ENCODE results near the gene ABLIM1. TPM values are rescaled to one million over a fixed set of nuclear protein-coding genes. Genes with fewer than 3 reads are reported as not detected.

Gene ABLIM1
- total and polyA plus RNA-seq, 10 of the 15 experiments (the other 5 are each of a cell fraction or from before 2014, with no cell fraction given): 14.2 to 50.5 (median 28.1) TPM

GRCh38 chr10:114397651-114398145 lies 260.4 kb downstream of the ABLIM1 start (continued):
- TF ChIP-seq PAX5 (IDR thresholded peaks at IDR 0.05; ENCODE audit: borderline replicate concordance, low read depth, low read length): no peak
- TF ChIP-seq ZSCAN29 (IDR thresholded peaks at IDR 0.05): no peak
- no peak for TF ChIP-seq ETV6 (conservative IDR thresholded peaks at IDR 0.05 in 1 of 2, IDR thresholded peaks at IDR 0.05 in 1 of 2; ENCODE audit: borderline replicate concordance in 1 of 2, low read depth in 1 of 2)
- peak; percentile 25; the same call in 1 of the 2 replicates for TF ChIP-seq POLR2AphosphoS5 (IDR thresholded peaks at IDR 0.05; ENCODE audit: low read length)
- no peak for TF ChIP-seq GATAD2B (conservative IDR thresholded peaks at IDR 0.05; ENCODE audit: low read depth)

DNA sequence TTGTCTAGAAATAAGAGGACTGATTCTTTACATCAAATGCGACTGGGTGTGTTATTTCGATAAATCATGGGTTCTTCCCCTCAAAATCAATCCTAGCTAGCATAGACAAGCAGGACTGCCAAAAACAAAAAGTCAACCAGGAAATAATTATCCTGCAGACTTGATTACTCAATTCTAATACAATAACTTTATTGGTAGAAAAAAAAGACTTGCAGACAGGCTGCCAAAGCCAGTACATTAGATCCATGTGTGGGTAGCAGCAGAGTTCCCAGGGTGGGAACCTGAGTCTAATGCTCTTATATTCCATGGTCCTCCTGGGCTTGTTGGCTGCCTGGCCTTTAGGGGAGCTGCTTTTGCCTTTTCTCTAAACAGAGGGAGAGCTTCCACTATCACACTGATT lies 261.6 kb downstream of the ABLIM1 start:
- H3K79me2 ChIP-seq (ENCODE audit: control insufficient read depth, insufficient read depth, low read length): no peaks in the 10 kb centered on the region
- DNase-seq (ENCODE audit: low read depth, low spot score) (no peak), ATAC-seq (no peak), FAIRE-seq (no peak)
- in situ Hi-C loops (cut with MboI) (no loop called here), intact Hi-C loops (cut with micrococcal nuclease; ENCODE audit: unreplicated experiment) (no loop called here)
- ChIA-PET RAD21 (ENCODE audit: unreplicated experiment) (interaction anchor here (1.8 to 5.3 kb wide), 3 partner anchors 9 to 62 kb away, joined by 7 to 27 read pairs (median 7); no protein-coding TSS in a partner anchor), SMC1A (ENCODE audit: uncharacterized antibody, unreplicated experiment) (interaction anchor here (1.2 to 3.7 kb wide), 5 partner anchors 8 to 93 kb away, joined by 3 to 26 read pairs (median 11); no protein-coding TSS in a partner anchor), CTCF (interaction anchor here (5.7 kb wide), 1 partner anchor 93 kb away, joined by 25 read pairs; no protein-coding TSS in a partner anchor), POLR2A (no interaction called here)
- 0 out of 2 replicates have a peak overlapping the region, but pooled peaks have one; percentile 9 for H3K9ac ChIP-seq (ENCODE audit: control insufficient read depth, insufficient read depth, low read length)
- peaks cover 18% of the 10 kb centered on the region for H3K4me1 ChIP-seq (ENCODE audit: control insufficient read depth, insufficient read depth, low read length)
- 0 out of 2 replicates have a peak overlapping the region, but pooled peaks have one; percentile 52 for H3K4me2 ChIP-seq (ENCODE audit: control insufficient read depth, insufficient read depth)
- no peak overlapping the region for H2AFZ ChIP-seq (ENCODE audit: control insufficient read depth, low read depth, low read length)
- TF ChIP-seq NFXL1 (IDR thresholded peaks at IDR 0.05; ENCODE audit: borderline replicate concordance) (no peak), KLF5 (IDR thresholded peaks at IDR 0.05; ENCODE audit: partially characterized antibody) (no peak), LARP7 (IDR thresholded peaks at IDR 0.05) (no peak), RAD21 (IDR thresholded peaks at IDR 0.05; ENCODE audit: insufficient read depth, low read depth, low read length) (no peak), NR2C1 (IDR thresholded peaks at IDR 0.05) (no peak), BRCA1 (IDR thresholded peaks at IDR 0.05; ENCODE audit: low read depth, low read length) (no peak), CHD1 (IDR thresholded peaks at IDR 0.05; ENCODE audit: low read depth, low read length) (no peak), IRF5 (IDR thresholded peaks at IDR 0.05; ENCODE audit: borderline replicate concordance) (no peak)
- TF ChIP-seq, protein P1, sequence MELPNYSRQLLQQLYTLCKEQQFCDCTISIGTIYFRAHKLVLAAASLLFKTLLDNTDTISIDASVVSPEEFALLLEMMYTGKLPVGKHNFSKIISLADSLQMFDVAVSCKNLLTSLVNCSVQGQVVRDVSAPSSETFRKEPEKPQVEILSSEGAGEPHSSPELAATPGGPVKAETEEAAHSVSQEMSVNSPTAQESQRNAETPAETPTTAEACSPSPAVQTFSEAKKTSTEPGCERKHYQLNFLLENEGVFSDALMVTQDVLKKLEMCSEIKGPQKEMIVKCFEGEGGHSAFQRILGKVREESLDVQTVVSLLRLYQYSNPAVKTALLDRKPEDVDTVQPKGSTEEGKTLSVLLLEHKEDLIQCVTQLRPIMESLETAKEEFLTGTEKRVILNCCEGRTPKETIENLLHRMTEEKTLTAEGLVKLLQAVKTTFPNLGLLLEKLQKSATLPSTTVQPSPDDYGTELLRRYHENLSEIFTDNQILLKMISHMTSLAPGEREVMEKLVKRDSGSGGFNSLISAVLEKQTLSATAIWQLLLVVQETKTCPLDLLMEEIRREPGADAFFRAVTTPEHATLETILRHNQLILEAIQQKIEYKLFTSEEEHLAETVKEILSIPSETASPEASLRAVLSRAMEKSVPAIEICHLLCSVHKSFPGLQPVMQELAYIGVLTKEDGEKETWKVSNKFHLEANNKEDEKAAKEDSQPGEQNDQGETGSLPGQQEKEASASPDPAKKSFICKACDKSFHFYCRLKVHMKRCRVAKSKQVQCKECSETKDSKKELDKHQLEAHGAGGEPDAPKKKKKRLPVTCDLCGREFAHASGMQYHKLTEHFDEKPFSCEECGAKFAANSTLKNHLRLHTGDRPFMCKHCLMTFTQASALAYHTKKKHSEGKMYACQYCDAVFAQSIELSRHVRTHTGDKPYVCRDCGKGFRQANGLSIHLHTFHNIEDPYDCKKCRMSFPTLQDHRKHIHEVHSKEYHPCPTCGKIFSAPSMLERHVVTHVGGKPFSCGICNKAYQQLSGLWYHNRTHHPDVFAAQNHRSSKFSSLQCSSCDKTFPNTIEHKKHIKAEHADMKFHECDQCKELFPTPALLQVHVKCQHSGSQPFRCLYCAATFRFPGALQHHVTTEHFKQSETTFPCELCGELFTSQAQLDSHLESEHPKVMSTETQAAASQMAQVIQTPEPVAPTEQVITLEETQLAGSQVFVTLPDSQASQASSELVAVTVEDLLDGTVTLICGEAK (IDR thresholded peaks at IDR 0.05; ENCODE audit: borderline replicate concordance): peak; percentile 78
- BruUV-seq (replicated peaks): no TSS peak
- H3K9me3 ChIP-seq (replicated peaks; ENCODE audit: control insufficient read depth, insufficient read depth, low read length): no peaks in the 10 kb centered on the region; the same call in 2 of the 3 replicates
- peak overlapping the region; percentile 28 for H3K27ac ChIP-seq (ENCODE audit: control insufficient read depth, insufficient read depth)
- no peaks in the 10 kb centered on the region for H4K20me1 ChIP-seq (ENCODE audit: control insufficient read depth, insufficient read depth)
- H3K36me3 ChIP-seq (ENCODE audit: control insufficient read depth in 2 of 2, insufficient read depth in 2 of 2, low read length in 1 of 2): no peaks in the 10 kb centered on the region
- WGBS (ENCODE audit: insufficient coverage, insufficient replicate concordance, low lambda C conversion rate, missing lambda C conversion rate): 55% methylated on average over 2 of the region's 2 CpGs
- H3K27me3 ChIP-seq (replicated peaks in 1 of 2; ENCODE audit: control insufficient read depth in 2 of 2, insufficient read depth in 2 of 2, low read length in 1 of 2): no peaks in the 10 kb centered on the region
- H3K4me3 ChIP-seq: no peak overlapping the region
